SK-N-SH treated with all-trans-retinoic acid at 6 μM for 48 hours (cell line): Measurements from ENCODE around the gene AKR1D1.

Experiments
- ATAC-seq: fragments of 200-7000 bp; cut with Tn5 transposase; 3 replicates; pipeline ENCODE4 v1.9.1; 2020; ENCODE audit warnings: mild to moderate bottlenecking, moderate library complexity
- ARNTL ChIP-seq: fragments of 450-650 bp; formaldehyde crosslinking; IDR thresholded peaks from 2 replicates; pipeline ENCODE4 v1.5.0; 2020; ENCODE audit warnings: low read depth, mild to moderate bottlenecking, moderate library complexity, borderline replicate concordance
- BACH2 ChIP-seq: fragments of 250-450 bp; sonication (Bioruptor Pico); IDR thresholded peaks from 2 replicates; pipeline ENCODE4 v1.9.0; 2021; ENCODE audit warnings: mild to moderate bottlenecking, borderline replicate concordance
- ESRRG ChIP-seq: fragments of 250-450 bp; sonication (Bioruptor Pico); IDR thresholded peaks from 2 replicates; pipeline ENCODE4 v1.6.1; 2021; ENCODE audit warnings: mild to moderate bottlenecking
- GLIS3 ChIP-seq: fragments of 250-450 bp; sonication (Bioruptor Pico); IDR thresholded peaks from 2 replicates; pipeline ENCODE4 v1.5.0; 2020; ENCODE audit warnings: mild to moderate bottlenecking, moderate library complexity
- ISL1 ChIP-seq: fragments of 250-450 bp; sonication (Bioruptor Pico); IDR thresholded peaks from 2 replicates; pipeline ENCODE4 v2.1.2; 2022; ENCODE audit warnings: mild to moderate bottlenecking, moderate library complexity
- OSR1 ChIP-seq: fragments of 250-450 bp; sonication (Bioruptor Pico); IDR thresholded peaks from 2 replicates; pipeline ENCODE4 v1.8.0; 2022; ENCODE audit warnings: moderate library complexity, mild to moderate bottlenecking, inconsistent platforms
- PPARA ChIP-seq: fragments of 250-450 bp; sonication (Bioruptor Pico); IDR thresholded peaks from 2 replicates; pipeline ENCODE4 v1.5.0; 2020; ENCODE audit warnings: mild to moderate bottlenecking, borderline replicate concordance
- RARB ChIP-seq: fragments of 250-450 bp; sonication (Bioruptor Pico); IDR thresholded peaks from 2 replicates; pipeline ENCODE4 v1.8.0; 2021; ENCODE audit warnings: mild to moderate bottlenecking, moderate library complexity
- SNAI2 ChIP-seq: fragments of 250-450 bp; sonication (Bioruptor Pico); IDR thresholded peaks from 2 replicates; pipeline ENCODE4 v1.5.0; 2020; ENCODE audit warnings: mild to moderate bottlenecking, moderate library complexity
- TCF4 ChIP-seq: fragments of 250-450 bp; sonication (Bioruptor Pico); IDR thresholded peaks from 2 replicates; pipeline ENCODE4 v1.8.0; 2021; ENCODE audit warnings: mild to moderate bottlenecking, moderate library complexity, borderline replicate concordance
- TOX ChIP-seq: fragments of 250-450 bp; sonication (Bioruptor Pico); IDR thresholded peaks from 2 replicates; pipeline ENCODE4 v1.8.0; 2021; ENCODE audit warnings: mild to moderate bottlenecking, moderate library complexity, borderline replicate concordance
- ZC3H10 ChIP-seq: fragments of 250-450 bp; sonication (Bioruptor Pico); IDR thresholded peaks from 2 replicates; pipeline ENCODE4 v1.5.1; 2021; ENCODE audit warnings: mild to moderate bottlenecking, moderate library complexity
- ZFP3 ChIP-seq: fragments of 250-450 bp; sonication (Bioruptor Pico); IDR thresholded peaks from 2 replicates; pipeline ENCODE4 v1.5.0; 2020; ENCODE audit warnings: mild to moderate bottlenecking, moderate library complexity
- ZFP30 ChIP-seq: fragments of 450-650 bp; formaldehyde crosslinking; IDR thresholded peaks from 2 replicates; pipeline ENCODE4 v1.5.0; 2022; ENCODE audit warnings: mild to moderate bottlenecking, moderate library complexity
- ZNF565 ChIP-seq: fragments of 450-650 bp; formaldehyde crosslinking; conservative IDR thresholded peaks from 2 replicates; pipeline ENCODE4 v1.5.0; 2020; ENCODE audit warnings: low read depth, mild to moderate bottlenecking, moderate library complexity
- ZNF70 ChIP-seq: fragments of 450-650 bp; formaldehyde crosslinking; IDR thresholded peaks from 2 replicates; pipeline ENCODE4 v1.5.0; 2020; ENCODE audit warnings: mild to moderate bottlenecking, moderate library complexity
- ZNF8 ChIP-seq: fragments of 450-650 bp; formaldehyde crosslinking; IDR thresholded peaks from 2 replicates; pipeline ENCODE4 v1.5.0; 2020; ENCODE audit warnings: mild to moderate bottlenecking, moderate library complexity
- TF ChIP-seq, protein P1 (sequence below): fragments of 250-450 bp; sonication (Bioruptor Pico); IDR thresholded peaks from 2 replicates; pipeline ENCODE4 v1.5.0; 2020; ENCODE audit warnings: mild to moderate bottlenecking, moderate library complexity
- TF ChIP-seq, protein P2 (sequence below): fragments of 250-450 bp; sonication (Bioruptor Pico); IDR thresholded peaks from 2 replicates; pipeline ENCODE4 v1.5.1; 2020; ENCODE audit warnings: low read depth, mild to moderate bottlenecking, moderate library complexity
- TF ChIP-seq, protein P3 (sequence below): fragments of 250-450 bp; sonication (Bioruptor Pico); IDR thresholded peaks from 2 replicates; pipeline ENCODE4 v1.8.0; 2021; ENCODE audit warnings: low read depth, mild to moderate bottlenecking, moderate library complexity, borderline replicate concordance
- TF ChIP-seq, protein P4 (sequence below): fragments of 250-450 bp; sonication (Bioruptor Pico); IDR thresholded peaks from 2 replicates; pipeline ENCODE4 v1.5.1; 2021; ENCODE audit warnings: mild to moderate bottlenecking, moderate library complexity
- TF ChIP-seq, protein P5 (sequence below): fragments of 250-450 bp; sonication (Bioruptor Pico); IDR thresholded peaks from 2 replicates; pipeline ENCODE4 v1.8.0; 2020; ENCODE audit warnings: mild to moderate bottlenecking, moderate library complexity, borderline replicate concordance

AKR1D1 gene

DNA sequence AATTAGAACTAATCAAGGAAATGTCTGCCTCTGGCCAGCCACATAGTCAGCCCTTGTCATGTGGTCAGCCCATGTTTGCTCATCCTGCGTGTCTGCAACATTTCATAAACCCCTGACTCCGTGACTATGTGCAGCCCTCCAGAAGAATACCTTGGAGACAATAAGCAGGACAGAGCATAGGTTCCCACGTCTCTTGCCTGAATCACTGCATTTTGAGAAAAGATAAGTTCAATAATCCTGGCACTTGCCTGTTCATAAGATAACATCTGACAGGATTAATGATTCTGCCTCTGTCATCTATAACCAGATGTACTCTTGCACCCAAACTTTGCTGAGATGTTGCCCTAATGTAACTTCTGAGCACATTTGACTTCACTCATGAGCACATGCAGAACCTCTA lies 78.4 kb downstream of the AKR1D1 start:
- ATAC-seq = no peak
- TF ChIP-seq TCF4 (CRISPR knock-in tag) (peak; percentile 84), ZFP3 (CRISPR knock-in tag) (no peak), ZNF8 (CRISPR knock-in tag) (peak; percentile 7; the same call in 1 of the 2 replicates), ARNTL (CRISPR knock-in tag) (no peak), SNAI2 (CRISPR knock-in tag) (peak; percentile 92; the same call in 1 of the 2 replicates), RARB (CRISPR knock-in tag) (no peak), ZNF70 (no peak; the same call in 1 of the 2 replicates), TOX (CRISPR knock-in tag) (no peak), ZC3H10 (no peak), PPARA (no peak), ZFP30 (no peak), ZNF565 (no peak), ESRRG (CRISPR knock-in tag) (no peak), ISL1 (peak; percentile 83), GLIS3 (CRISPR knock-in tag) (no peak), OSR1 (CRISPR knock-in tag) (no peak), BACH2 (no peak)
- TF ChIP-seq, protein P1, sequence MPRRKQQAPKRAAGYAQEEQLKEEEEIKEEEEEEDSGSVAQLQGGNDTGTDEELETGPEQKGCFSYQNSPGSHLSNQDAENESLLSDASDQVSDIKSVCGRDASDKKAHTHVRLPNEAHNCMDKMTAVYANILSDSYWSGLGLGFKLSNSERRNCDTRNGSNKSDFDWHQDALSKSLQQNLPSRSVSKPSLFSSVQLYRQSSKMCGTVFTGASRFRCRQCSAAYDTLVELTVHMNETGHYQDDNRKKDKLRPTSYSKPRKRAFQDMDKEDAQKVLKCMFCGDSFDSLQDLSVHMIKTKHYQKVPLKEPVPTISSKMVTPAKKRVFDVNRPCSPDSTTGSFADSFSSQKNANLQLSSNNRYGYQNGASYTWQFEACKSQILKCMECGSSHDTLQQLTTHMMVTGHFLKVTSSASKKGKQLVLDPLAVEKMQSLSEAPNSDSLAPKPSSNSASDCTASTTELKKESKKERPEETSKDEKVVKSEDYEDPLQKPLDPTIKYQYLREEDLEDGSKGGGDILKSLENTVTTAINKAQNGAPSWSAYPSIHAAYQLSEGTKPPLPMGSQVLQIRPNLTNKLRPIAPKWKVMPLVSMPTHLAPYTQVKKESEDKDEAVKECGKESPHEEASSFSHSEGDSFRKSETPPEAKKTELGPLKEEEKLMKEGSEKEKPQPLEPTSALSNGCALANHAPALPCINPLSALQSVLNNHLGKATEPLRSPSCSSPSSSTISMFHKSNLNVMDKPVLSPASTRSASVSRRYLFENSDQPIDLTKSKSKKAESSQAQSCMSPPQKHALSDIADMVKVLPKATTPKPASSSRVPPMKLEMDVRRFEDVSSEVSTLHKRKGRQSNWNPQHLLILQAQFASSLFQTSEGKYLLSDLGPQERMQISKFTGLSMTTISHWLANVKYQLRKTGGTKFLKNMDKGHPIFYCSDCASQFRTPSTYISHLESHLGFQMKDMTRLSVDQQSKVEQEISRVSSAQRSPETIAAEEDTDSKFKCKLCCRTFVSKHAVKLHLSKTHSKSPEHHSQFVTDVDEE = peak; percentile 95
- TF ChIP-seq, protein P2, sequence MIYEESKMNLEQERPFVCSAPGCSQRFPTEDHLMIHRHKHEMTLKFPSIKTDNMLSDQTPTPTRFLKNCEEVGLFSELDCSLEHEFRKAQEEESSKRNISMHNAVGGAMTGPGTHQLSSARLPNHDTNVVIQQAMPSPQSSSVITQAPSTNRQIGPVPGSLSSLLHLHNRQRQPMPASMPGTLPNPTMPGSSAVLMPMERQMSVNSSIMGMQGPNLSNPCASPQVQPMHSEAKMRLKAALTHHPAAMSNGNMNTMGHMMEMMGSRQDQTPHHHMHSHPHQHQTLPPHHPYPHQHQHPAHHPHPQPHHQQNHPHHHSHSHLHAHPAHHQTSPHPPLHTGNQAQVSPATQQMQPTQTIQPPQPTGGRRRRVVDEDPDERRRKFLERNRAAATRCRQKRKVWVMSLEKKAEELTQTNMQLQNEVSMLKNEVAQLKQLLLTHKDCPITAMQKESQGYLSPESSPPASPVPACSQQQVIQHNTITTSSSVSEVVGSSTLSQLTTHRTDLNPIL = peak; percentile 50; the same call in 1 of the 2 replicates
- TF ChIP-seq, protein P3, sequence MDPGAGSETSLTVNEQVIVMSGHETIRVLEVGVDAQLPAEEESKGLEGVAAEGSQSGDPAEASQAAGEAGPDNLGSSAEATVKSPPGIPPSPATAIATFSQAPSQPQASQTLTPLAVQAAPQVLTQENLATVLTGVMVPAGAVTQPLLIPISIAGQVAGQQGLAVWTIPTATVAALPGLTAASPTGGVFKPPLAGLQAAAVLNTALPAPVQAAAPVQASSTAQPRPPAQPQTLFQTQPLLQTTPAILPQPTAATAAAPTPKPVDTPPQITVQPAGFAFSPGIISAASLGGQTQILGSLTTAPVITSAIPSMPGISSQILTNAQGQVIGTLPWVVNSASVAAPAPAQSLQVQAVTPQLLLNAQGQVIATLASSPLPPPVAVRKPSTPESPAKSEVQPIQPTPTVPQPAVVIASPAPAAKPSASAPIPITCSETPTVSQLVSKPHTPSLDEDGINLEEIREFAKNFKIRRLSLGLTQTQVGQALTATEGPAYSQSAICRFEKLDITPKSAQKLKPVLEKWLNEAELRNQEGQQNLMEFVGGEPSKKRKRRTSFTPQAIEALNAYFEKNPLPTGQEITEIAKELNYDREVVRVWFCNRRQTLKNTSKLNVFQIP = no peak
- TF ChIP-seq, protein P4, sequence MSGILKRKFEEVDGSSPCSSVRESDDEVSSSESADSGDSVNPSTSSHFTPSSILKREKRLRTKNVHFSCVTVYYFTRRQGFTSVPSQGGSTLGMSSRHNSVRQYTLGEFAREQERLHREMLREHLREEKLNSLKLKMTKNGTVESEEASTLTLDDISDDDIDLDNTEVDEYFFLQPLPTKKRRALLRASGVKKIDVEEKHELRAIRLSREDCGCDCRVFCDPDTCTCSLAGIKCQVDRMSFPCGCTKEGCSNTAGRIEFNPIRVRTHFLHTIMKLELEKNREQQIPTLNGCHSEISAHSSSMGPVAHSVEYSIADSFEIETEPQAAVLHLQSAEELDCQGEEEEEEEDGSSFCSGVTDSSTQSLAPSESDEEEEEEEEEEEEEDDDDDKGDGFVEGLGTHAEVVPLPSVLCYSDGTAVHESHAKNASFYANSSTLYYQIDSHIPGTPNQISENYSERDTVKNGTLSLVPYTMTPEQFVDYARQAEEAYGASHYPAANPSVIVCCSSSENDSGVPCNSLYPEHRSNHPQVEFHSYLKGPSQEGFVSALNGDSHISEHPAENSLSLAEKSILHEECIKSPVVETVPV (CRISPR knock-in tag) = no peak
- TF ChIP-seq, protein P5, sequence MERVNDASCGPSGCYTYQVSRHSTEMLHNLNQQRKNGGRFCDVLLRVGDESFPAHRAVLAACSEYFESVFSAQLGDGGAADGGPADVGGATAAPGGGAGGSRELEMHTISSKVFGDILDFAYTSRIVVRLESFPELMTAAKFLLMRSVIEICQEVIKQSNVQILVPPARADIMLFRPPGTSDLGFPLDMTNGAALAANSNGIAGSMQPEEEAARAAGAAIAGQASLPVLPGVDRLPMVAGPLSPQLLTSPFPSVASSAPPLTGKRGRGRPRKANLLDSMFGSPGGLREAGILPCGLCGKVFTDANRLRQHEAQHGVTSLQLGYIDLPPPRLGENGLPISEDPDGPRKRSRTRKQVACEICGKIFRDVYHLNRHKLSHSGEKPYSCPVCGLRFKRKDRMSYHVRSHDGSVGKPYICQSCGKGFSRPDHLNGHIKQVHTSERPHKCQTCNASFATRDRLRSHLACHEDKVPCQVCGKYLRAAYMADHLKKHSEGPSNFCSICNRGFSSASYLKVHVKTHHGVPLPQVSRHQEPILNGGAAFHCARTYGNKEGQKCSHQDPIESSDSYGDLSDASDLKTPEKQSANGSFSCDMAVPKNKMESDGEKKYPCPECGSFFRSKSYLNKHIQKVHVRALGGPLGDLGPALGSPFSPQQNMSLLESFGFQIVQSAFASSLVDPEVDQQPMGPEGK (CRISPR knock-in tag) = no peak

DNA sequence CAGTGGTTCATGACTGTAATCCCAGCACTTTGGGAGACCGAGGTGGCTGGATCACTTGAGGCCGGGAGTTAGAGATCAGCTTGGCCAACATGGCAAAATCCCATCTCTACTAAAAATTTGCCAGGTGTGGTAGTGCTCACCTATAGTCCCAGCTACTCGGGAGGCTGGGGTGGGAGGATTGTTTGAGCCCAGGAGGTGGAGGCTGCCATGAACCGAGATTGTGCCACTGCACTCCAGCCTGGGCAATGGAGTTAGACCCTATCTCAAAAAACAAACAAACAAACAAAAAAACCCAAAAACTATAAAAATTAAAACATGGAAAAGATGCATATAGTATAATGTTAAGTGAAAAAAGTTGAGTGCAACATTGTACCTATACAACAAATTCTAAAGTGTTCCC lies 81.4 kb downstream of the AKR1D1 start:
- TF ChIP-seq ZFP3 (CRISPR knock-in tag) (no peak), ZNF565 (no peak), RARB (CRISPR knock-in tag) (no peak), OSR1 (CRISPR knock-in tag) (no peak), ZC3H10 (no peak), TOX (CRISPR knock-in tag) (no peak), GLIS3 (CRISPR knock-in tag) (no peak), ZFP30 (no peak), SNAI2 (CRISPR knock-in tag) (no peak)
- TF ChIP-seq, protein P5 (CRISPR knock-in tag) = no peak
- TF ChIP-seq, protein P3 = no peak
- TF ChIP-seq, protein P4 (CRISPR knock-in tag) = no peak
- ATAC-seq = no peak
